HG02571 (cell line): ENCODE data around the gene TBX4.
"Not testable (repeated sequence)": the region's sequence is repeated elsewhere in the genome, so short reads cannot be mapped to it uniquely, and the experiment has no call there.

Source experiments
- ATAC-seq: cut with Tn5 transposase; IDR thresholded peaks from one replicate; pipeline ENCODE4 v1.9.1; 2021; ENCODE audit warnings: mild to moderate bottlenecking, moderate library complexity; ENCODE audit not compliant: unreplicated experiment

The TBX4 gene

DNA sequence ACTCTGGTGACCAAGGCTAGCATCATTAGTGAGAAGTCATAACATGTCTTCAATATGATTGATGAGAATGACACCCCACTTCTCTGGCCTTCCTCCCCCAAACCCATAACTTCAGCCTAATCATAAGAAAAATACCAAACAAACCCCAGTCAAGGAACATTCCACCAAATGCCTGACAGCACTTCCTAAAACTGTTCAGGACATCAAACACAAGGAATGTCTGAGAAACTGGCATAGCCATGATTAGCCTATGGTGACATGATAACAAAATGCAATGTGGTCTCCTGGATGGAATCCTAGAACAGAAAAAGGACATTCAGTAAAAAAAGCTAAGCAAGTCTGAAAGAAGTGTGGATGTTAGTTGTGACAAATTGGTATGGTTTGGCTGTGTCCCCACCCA, 24.7 kb upstream of the TBX4 start:
- ATAC-seq: no peak

DNA sequence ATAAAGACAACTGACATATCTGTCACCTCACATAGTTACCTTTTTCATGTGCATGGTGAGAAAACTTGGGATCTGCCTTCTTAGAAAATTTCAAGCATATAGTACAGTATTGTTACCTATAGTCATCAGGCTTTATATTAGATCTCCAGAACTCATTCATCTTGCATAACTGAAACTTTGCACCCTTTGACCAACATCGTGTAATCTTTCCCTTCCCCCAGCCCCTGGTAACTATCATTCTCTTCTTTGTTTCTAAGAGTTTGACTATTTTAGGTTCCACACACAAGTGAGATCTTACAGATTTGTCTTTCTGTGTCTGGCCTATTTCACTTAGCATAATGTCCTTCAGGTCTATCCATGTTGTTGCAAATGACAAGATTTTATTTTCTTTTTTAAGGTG, 22.9 kb upstream of the TBX4 start:
- no peak for ATAC-seq

DNA sequence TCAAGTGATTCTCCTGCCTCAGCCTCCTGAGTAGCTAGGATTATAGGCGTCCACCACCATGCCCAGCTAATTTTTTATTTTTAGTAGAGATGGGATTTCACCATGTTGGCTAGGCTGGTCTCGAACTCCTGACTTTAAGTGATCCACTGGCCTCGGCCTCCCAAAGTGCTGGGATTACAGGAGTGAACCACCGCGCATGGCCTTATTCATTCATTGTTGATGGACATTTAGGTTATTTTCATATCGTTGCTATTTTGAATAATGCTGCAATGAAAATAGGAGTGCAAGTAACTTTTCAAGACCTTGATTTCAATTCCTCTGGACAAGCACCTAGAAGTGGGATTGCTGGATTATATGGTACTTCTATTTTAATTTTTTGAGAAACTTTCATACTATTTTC, 22.4 kb upstream of the TBX4 start:
- not testable (repeated sequence) for ATAC-seq

DNA sequence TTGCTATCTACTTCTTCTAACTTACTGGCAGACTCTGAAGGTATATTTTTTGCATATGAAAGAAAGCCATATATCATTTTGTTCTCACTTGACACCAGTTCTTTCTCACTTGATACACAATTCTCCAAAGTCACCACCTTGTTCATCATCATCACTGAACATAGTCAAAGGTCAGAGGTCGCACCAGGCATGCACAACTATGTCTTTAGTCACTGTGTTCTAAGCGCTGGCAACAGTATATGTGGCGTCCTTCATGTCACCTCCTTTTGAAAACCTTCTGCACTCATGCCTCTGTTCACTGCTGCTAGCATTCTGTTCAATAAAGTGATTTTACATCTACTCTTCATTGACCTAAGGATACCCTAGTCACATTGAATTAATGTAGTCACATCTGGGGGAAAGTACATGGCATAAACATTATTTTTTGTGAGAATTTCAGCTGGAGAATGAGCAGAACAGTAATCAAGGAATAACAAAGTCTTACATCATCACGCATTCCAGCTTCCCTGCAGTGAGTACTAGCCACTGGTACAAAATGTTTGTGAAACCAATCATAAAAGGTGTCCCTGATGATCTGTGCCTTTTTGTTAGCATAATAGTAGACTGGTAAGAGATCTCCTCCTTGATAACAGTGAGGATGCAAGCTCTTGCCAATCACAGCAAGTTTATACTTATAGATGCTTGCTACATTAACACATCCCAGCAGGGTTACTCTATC, 20.5 kb upstream of the TBX4 start:
- no peak for ATAC-seq

DNA sequence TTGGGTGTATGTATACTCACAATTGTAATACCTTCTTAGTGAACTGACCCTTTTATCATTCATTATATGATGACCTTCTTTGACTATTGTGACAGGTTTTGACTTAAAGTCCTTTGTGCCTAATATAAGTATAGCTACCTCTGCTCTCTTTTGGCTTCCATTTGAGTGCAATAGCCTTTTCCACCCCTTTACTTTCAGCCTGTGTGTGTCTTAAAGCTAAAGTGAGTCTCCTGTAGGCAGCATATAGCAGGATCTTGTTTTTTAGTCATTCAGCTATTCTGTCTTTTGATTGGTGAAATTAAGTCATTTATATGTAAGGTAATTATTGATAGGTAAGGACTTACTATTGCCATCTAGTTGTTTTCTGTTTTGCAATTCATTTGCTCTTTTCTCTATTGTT, 15.9 kb upstream of the TBX4 start:
- no peak for ATAC-seq

DNA sequence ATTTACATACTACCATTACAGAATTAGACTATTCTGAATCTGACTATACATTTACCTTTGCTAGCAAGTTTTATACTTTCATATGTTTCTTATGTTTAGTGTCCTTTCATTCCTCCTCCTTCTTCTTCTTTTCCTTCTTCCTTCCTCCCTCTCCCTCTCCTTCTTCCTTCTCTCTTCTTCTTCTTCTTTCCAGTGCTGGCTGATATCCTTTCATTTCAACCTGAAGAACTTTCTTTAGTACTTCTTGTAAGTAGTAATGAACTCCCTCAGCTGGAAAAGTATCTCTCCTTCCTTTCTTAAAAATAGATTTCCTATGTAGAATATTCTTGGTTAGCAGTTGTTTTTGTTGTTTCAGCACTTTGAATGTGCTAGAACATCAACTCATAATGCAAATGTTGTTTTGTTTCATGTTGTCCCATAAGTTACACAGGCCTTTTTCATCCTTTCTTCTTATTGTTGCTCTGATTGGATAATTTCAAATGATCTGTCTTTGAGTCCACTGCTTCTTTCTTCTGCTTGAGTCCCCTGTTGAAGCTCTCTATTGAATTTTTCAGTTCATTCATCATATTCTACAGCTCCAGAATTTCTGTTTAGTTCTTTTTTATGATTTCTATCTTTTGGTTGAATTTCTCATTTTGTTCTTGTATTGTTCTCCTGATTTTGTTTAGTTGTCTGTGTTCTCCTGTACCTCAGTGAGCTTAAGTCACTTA, 15.1 kb upstream of the TBX4 start:
- no peak for ATAC-seq

DNA sequence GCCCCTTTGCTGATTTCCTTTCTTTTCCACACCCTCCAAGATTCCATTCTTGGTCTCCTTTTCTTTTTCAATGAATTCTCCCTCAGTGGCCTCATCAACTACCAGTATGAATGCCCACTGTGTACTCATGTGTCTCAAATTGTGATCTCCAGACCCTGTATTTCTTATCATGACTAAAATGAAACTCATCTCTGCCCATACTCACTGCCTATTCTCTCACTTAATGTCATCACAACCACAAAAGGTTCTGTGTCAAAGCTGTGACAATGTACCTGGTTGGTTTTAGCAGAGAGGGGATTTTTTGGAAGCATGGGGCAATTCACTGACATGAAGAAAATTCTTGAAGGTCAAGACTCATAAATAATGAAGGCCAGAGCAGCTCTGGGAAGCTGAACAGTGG, 11.5 kb upstream of the TBX4 start:
- no peak for ATAC-seq

DNA sequence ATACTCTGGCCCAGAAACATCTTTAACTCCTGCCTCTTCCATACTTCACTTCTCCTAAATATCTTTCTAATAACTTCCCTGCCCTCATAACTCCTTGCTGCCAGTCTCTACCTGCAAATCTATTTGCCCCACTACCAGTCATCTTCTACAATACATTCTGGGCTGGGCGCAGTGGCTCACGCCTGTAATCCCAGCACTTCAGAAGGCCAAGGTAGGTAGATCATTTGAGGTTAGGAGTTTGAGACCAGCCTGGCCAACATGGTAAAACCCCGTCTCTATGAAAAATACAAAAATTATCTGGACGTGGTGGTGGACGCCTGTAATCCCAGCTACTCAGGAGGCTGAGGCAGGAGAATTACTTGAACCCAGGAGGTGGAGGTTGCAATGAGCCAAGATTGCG, 10.7 kb upstream of the TBX4 start:
- ATAC-seq: not testable (repeated sequence)

DNA sequence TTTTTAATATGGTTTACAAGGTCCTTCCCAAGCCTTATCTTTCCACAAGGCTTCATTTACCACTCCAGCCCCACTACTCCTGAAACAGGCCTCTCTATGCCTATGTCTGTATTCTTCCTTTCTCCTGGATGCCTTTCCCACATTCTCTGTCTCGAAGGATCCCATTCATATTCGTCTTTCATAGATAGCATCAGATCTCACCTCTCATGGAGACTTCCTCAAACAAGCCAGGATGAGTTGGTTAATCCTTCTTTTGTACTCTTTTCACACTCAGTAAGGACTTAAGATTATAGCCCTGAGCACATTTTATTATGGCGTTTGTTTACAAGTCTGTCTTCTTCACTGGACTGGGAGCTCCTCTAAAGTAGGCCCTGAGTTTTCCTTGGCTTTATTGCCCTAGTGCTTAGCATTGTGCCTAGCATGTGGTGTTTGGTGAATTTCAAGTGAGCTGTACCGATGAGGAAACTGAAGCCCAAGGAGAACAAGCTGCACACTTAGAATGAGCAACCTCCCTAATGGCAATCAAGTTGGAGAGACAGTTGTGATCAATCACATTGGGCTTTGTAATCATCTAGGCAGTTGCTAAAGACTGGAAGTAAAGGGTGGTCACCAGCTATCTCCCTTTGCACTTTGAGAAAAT, 10.0 kb upstream of the TBX4 start:
- no peak for ATAC-seq

DNA sequence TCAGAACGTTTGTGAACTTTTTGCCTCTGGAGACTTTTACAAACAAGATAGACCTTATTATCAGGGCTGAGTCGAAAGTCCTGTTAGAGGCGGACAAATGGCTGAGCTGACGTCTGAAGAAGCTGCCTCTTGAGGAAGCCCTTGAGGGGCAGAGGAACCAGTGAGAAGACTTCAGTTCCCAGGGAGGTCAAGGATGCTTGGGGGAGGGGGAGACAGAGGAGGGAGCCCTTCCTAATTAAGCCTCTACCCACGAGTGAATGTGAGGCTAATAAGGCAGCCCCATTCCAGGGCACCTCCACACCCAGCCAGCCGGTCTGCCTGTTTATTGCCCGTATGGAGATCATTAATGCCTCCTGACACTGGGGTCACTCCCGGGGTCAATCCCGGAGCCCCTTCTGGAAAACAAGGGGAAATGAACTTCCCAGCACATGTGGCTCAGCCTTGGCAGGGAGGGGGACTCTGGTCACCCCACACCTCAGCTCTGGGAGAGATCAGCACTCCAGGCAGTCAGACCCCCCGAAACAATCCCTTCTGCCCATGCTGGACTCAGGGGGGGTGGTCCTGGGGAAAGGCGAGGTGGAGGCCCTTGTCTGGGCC, 9.2 kb upstream of the TBX4 start:
- ATAC-seq: no peak

DNA sequence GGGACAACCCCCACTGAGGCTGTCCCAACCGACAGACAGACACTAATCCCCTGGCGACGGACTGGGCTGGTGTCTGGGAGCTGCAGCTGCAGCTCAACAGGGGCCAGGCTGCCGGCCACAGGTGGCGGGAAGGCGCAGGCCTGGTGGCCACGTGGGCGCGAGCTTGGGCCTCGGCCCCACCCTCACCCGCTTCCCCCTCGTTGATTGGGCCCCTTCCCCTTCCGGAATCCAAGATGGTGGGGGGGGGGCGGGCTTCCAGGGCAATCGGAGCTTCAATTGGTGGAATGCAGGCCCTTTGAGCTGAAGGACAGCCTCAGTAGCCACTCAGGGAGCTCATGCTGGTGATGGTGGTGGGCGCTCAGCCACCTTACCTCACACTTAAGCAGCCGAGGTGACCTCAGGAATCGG, 8.7 kb upstream of the TBX4 start:
- ATAC-seq: no peak

DNA sequence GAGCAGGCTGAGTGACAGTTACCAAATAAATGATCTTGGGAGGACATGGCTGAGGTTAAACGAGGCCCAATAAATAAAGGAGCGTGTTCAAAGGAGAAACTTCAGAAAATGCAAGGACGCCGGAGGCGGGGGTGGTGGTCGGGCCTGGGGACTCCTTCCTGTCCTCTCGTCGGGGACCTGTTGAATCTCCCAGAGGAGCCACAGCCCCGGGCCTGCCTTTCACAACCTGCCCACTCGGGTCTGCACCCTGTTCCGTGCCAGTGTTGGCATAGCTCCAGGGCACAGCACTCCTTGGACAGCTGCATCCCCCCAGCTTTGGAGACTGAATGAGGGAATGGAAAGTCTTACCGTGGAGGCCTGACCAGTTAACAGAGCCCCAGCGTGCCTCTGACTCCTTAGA, 8.1 kb upstream of the TBX4 start:
- no peak for ATAC-seq

DNA sequence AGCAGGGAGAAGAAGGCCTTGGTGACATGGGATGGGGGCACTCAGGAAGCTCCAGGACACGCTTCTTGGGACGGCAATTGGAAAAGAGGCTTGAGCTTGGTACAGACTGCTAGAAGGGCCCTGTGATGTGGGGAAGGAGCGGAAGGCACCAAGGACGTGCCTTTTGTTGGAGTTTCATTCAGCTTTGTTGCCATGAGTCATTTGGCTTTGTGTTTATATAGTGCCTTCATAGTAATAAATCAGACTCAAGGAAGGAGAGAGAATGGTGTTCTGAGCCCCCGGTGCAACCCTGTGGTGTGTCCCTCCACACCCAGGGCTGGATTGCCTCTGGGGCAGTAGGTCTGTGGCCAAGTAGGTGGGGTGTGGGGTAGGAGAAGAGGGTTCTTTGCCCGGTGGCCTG, 7.4 kb upstream of the TBX4 start:
- no peak for ATAC-seq

DNA sequence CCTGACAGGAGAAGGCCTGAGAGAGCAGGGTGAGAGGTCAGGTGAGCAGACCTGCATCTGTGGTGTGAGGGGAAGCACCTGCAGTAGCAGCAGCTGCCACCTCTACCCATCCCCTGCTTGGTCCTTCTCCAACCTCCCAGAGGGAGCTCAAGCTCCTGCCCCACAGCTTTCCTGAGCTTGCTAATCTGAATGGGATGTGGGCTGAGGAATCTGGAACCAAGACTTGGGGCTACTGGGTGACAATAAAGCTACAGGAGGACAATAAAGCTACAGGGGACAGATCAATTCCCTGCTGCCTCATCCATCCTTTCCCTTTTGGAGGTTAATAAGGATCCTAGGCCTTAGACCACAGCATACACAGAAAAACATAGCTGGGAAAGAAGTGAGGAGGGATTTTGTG, 4.9 kb upstream of the TBX4 start:
- no peak for ATAC-seq

DNA sequence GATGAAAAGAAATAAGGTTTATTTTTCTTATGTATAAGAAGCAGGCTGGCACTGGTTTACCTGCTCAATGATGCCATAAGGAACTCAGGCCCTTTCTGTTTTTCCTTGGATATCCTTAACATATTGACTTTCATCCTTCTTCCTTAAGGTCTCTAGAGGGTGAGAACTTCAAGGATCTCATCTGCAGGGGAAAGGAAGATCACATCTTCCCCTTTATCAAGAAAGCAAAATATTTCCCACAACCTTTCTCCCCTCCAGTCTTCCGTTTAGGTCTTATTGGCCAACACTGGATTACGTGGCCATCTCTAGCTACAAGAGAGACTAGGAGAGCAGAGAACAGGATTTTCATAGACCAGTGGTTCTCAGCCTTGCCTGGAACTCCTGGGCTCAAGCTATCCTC, 4.2 kb upstream of the TBX4 start:
- ATAC-seq: no peak

DNA sequence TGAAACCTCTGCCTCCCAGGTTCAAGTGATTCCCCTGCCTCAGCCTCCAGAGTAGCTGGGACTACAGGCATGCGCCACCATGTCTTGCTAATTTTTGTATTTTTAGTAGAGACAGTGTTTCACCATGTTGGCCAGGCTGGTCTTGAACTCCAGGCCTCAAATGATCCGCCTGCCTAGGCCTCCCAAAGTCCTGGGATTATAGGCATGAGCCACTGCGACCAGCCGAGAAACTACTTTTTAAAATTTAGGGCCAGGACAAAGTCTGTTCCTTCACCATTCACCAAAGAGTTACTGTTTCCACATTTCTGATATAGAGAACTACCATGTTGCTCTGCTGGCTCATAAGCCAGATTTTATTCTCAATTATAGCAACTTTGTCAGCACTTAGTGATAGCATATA, 3.1 kb upstream of the TBX4 start:
- not testable (repeated sequence) for ATAC-seq

DNA sequence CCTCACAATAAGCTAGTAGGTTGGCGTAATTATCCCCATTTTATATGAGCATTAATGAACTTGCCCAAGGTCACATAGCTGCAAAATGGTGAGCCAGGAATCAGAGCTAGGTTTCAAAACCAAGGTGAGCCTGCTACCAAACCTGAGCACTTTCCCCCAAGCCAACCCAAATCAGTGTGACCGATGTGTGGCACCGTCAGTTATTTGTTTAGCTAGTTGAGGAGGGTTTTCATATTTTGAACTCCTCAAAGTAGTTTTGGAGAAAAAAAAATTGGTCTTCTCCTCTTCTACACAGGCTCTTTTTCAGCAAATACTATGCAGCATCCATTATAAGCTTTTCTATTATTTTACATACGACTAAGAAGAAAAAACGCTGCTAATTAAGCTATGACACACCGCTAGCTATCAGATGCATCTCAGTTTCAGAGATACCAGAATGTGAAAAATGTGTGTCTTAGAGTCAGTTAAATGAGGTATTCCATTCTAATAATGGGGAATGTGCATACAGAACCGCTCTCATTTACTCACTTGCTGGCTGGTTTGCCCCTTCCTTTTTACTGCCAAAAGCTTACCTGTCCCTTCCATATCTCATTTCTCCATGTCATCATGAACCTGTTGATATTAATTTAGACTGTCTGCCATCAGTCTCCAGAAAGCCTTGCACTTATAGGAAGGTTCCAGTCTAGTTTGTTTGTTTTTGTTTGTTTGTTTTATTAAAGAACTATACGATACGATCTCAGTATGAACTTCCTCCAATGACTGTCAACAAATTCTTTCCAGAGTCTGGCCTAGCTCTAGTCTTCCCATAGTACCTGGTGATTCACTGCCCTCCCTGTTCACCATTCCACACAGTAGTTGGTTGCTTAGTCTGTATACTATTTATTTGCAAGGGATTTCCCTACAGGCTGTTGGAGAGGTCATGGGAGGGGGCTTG, 2.2 kb upstream of the TBX4 start:
- no peak for ATAC-seq

DNA sequence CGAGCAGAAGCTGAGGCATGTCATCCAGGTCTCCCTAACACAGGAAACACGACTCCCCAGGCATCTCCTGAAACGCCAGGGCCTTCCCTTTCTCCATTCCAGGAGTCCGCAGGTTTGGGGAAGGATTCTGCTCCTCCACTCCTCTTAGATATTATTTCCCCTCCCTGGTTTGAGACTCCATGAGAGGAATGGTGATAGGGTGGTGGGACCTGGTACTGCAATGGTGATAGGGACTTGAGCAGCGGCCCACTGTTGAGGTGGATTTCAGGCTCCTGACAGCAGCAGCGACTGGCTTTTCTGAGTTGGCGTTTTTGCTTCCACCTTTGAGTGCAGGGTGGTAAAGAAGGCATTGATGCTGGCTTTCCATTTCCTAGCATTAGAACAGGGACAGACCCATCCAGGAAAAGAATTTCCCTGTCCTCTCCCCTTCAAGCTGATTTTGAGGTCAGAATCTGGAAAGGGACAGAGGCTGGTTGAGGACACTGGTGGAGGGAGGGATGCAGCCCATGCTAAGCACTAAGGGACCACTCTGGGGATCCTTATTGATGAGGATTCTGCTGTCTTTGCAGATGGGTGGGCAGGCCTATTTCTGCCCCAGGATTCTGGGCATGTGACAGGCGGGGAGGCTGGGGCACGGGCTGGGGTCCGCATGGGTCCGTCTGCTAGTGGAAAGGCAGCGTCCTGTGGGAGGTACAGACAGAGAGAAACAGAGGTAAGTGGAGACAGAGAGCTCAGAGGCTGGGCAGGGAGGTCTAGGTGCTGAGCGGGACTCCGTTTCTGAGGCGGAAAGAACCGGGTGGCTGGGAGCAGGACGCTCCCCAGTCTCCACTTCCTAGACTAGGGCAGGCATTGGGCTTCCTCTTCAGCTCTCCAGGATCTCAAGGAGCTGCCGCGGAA, 1.3 kb upstream of the TBX4 start:
- ATAC-seq: no peak

DNA sequence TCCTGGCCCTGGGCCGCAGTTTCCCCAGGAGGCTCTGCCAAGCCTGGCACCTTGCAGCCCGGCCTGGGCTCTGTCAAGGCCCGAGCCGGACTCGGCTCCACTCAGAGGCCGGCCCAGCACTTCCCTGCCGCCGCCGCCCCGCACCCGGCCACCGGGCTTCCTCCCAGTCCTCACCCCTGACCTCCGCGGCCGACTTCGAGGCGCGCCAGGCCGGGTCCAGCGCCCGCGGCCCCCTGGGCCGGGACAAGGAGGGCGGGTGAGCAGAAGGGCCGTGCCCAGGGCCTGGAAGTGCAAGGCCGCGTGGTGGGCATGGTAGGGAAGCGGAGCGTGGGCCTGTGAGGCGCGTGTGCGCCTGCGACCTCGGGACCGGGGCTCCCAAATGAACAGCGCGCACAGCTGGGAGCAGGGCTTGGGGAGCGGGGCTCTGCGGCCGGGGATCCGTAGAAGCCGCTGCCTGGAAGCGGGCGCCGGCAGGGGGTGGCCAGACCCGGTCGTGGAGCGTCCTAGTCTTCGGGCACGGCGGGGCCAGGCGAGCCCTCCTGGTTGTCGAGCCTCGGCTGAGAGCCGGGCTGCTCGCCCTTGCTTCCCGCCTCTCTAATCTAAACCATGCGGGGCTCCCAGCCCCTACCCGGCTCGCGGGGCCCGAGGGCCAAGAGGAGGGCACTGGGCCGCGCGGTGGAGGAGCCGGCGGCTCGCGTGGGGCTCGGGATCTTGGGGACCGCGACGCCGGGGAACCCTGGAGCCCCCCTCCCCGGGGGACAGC, 503 bp upstream of the TBX4 start:
- no peak for ATAC-seq
